GM12878 (cell line): ENCODE results near the gene CENPX. TPM values are rescaled to one million over a fixed set of nuclear protein-coding genes. Genes with fewer than 3 reads are reported as not detected.

Source experiments
- ATF7 ChIP-seq: fragments of 450-650 bp; IDR thresholded peaks from 2 replicates; pipeline ENCODE4 v1.6.1; 2016; ENCODE audit warnings: low read depth, mild to moderate bottlenecking
- BCLAF1 ChIP-seq: fragments of 450-650 bp; IDR thresholded peaks from 2 replicates; pipeline ENCODE4 v1.6.1; 2017; ENCODE audit warnings: antibody characterized with exemption, mild to moderate bottlenecking, moderate library complexity
- CHD4 ChIP-seq: fragments of 200-600 bp; sonication (generic); IDR thresholded peaks from 2 replicates; pipeline ENCODE4 v1.6.1; 2016; ENCODE audit warnings: mild to moderate bottlenecking
- EGR1 ChIP-seq, 2 experiments: IDR thresholded peaks; 1 replicate in 1 of 2; 2 replicates in 1 of 2; pipeline ENCODE4 v1.6.1; 2011 to 2012; ENCODE audit warnings: low read depth in 2 of 2, low read length in 2 of 2, borderline replicate concordance in 1 of 2, mild to moderate bottlenecking in 1 of 2, moderate library complexity in 1 of 2
- FOXM1 ChIP-seq: IDR thresholded peaks from 2 replicates; pipeline ENCODE4 v1.6.1; 2012; ENCODE audit warnings: low read depth, mild to moderate bottlenecking, inconsistent platforms, low read length, moderate library complexity
- HSF1 ChIP-seq: fragments of 150-350 bp; IDR thresholded peaks from 2 replicates; pipeline ENCODE4 v1.6.1; 2014; ENCODE audit warnings: mild to moderate bottlenecking, low read depth, low read length
- NFYB ChIP-seq: IDR thresholded peaks from 2 replicates; pipeline ENCODE4 v1.6.1; 2011; ENCODE audit warnings: low read depth, mild to moderate bottlenecking, low read length, improper control_type of control experiment, moderate library complexity; ENCODE audit not compliant: insufficient read depth
- NKRF ChIP-seq: fragments of 450-650 bp; conservative IDR thresholded peaks from 2 replicates; pipeline ENCODE4 v1.6.1; 2017; ENCODE audit warnings: mild to moderate bottlenecking, moderate library complexity
- PAX8 ChIP-seq: fragments of 450-650 bp; IDR thresholded peaks from 2 replicates; pipeline ENCODE4 v1.6.1; 2017; ENCODE audit warnings: mild to moderate bottlenecking, moderate library complexity
- POLR2AphosphoS2 ChIP-seq: IDR thresholded peaks from 2 replicates; pipeline ENCODE4 v1.6.1; 2011; ENCODE audit warnings: low read depth, mild to moderate bottlenecking, low read length, improper control_type of control experiment, moderate library complexity
- PRDM15 ChIP-seq: fragments of 450-650 bp; formaldehyde crosslinking; IDR thresholded peaks from 2 replicates; pipeline ENCODE4 v1.4.0; 2020; ENCODE audit warnings: mild to moderate bottlenecking, moderate library complexity
- RB1 ChIP-seq: fragments of 450-650 bp; formaldehyde crosslinking; IDR thresholded peaks from 2 replicates; pipeline ENCODE4 v1.6.1; 2017; ENCODE audit warnings: mild to moderate bottlenecking, borderline replicate concordance
- SIX5 ChIP-seq: IDR thresholded peaks from 2 replicates; pipeline ENCODE4 v1.6.1; 2011; ENCODE audit warnings: mild to moderate bottlenecking, low read depth, low read length, moderate library complexity; ENCODE audit not compliant: severe bottlenecking
- SMARCA5 ChIP-seq: fragments of 450-650 bp; IDR thresholded peaks from 2 replicates; pipeline ENCODE4 v1.6.1; 2017; ENCODE audit warnings: mild to moderate bottlenecking
- STAT3 ChIP-seq: IDR thresholded peaks from 2 replicates; pipeline ENCODE4 v1.6.1; 2011; ENCODE audit warnings: low read depth, low read length, improper control_type of control experiment
- SUPT20H ChIP-seq: IDR thresholded peaks from 2 replicates; pipeline ENCODE4 v1.6.1; 2011; ENCODE audit warnings: low read depth, mild to moderate bottlenecking, low read length, moderate library complexity, borderline replicate concordance; ENCODE audit not compliant: control insufficient read depth
- SUZ12 ChIP-seq: fragments of 200-600 bp; sonication (generic); IDR thresholded peaks from one replicate; pipeline ENCODE4 v1.6.1; 2018; ENCODE audit warnings: antibody characterized with exemption, mild to moderate bottlenecking; ENCODE audit not compliant: unreplicated experiment
- USF2 ChIP-seq: IDR thresholded peaks from 2 replicates; pipeline ENCODE4 v1.6.1; 2011; ENCODE audit warnings: low read depth, low read length, improper control_type of control experiment, borderline replicate concordance
- ZNF217 ChIP-seq: fragments of 450-650 bp; IDR thresholded peaks from 2 replicates; pipeline ENCODE4 v1.6.1; 2017; ENCODE audit warnings: antibody characterized with exemption, mild to moderate bottlenecking
- polyA plus RNA-seq, 11 experiments: library from polyadenylated mRNA; depleted of rRNA in 4 of 11; unstranded in 6 of 11; stranded (reverse) in 5 of 11; fragments of >200 nt; fragmentation: Nextera tagmentation in 4 of 11; fragmentation: Illumina TruSeq in 1 of 11; extraction: Ambion mirVana in 4 of 11; extraction: Trizol in 1 of 11; gene quantifications; 1 replicate in 1 of 11; 2 replicates in 10 of 11; pipeline versions ENCODE4 v1.2.1 to v1.2.3, GENCODE V29; 2011 to 2016; ENCODE audit warnings: inconsistent platforms in 2 of 11, missing spikeins in 2 of 11, low read depth in 1 of 11
- total RNA-seq, 4 experiments: library from RNA; depleted of rRNA in 3 of 4; stranded (reverse); fragments of >200 nt in 3 of 4; fragmentation: Illumina TruSeq in 1 of 4; extraction: Trizol in 1 of 4; gene quantifications; 2 replicates each; pipeline versions ENCODE4 v1.2.1 to v1.2.3, GENCODE V29; 2013 to 2021

Gene CENPX
- total and polyA plus RNA-seq, 10 of the 15 experiments (the other 5 are each of a cell fraction or from before 2014, with no cell fraction given) = 11.7 to 182 (median 71.9) TPM

GRCh38 chr17:81977211-81977808, 45.4 kb downstream of the CENPX start, which contains the start of gene ASPSCR1 (continued):
- TF ChIP-seq BCLAF1 (no peak), EGR1 (IDR thresholded peaks at IDR 0.05; ENCODE audit: borderline replicate concordance in 1 of 2, low read depth in 2 of 2, low read length in 2 of 2) (peak; percentile 74 to 77), FOXM1 (no peak), POLR2AphosphoS2 (0 out of 2 replicates have a peak, but pooled peaks have one; percentile 43), RB1 (peak; percentile 73; the same call in 1 of the 2 replicates), PRDM15 (CRISPR knock-in tag) (no peak), ATF7 (no peak), SIX5 (peak; percentile 47), SMARCA5 (no peak), NKRF (peak; percentile 93), CHD4 (no peak), STAT3 (no peak), SUZ12 (no peak), ZNF217 (no peak), SUPT20H (no peak), HSF1 (no peak), USF2 (peak; percentile 90), PAX8 (no peak), NFYB (no peak)
